Measurements from ENCODE around the gene RBBP8.
A peak's percentile ranks its signal among the peaks of the same experiment; 100 is the strongest.

Gene RBBP8

DNA sequence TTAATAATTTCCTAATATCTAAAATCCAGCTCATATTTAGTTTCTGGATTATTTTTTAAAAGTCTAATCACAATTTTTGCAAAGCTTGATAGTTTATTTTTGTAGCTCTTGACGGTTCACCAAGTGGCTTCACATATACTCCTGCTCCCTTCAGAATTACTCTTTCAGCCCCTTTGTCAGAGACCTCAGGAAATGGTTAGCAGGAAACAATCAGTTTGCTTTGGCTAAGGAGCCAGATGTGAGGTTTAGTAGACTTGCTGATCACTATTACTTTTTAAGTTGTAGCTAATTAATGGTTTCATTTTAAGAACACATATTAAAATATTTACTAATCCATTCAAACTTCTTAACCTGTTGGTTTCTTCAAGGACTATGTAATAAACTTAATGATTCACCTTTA is 2.3 kb downstream of the RBBP8 start:
- Histone ChIP-seq H3K9me3 (ENCODE audit: severe bottlenecking) (no peaks in the 10 kb centered on the region), H3K4me3 (ENCODE audit: severe bottlenecking) (no peak overlapping the region), H3K36me3 (ENCODE audit: low read depth) (peaks cover 61% of the 10 kb centered on the region), H3K4me1 (ENCODE audit: insufficient read depth, poor library complexity, severe bottlenecking) (peaks cover 11% of the 10 kb centered on the region), H3K27me3 (ENCODE audit: insufficient read depth, poor library complexity, severe bottlenecking) (no peaks in the 10 kb centered on the region), H3K27ac (ENCODE audit: poor library complexity, severe bottlenecking) (no peak overlapping the region)
- TF ChIP-seq, protein P1, sequence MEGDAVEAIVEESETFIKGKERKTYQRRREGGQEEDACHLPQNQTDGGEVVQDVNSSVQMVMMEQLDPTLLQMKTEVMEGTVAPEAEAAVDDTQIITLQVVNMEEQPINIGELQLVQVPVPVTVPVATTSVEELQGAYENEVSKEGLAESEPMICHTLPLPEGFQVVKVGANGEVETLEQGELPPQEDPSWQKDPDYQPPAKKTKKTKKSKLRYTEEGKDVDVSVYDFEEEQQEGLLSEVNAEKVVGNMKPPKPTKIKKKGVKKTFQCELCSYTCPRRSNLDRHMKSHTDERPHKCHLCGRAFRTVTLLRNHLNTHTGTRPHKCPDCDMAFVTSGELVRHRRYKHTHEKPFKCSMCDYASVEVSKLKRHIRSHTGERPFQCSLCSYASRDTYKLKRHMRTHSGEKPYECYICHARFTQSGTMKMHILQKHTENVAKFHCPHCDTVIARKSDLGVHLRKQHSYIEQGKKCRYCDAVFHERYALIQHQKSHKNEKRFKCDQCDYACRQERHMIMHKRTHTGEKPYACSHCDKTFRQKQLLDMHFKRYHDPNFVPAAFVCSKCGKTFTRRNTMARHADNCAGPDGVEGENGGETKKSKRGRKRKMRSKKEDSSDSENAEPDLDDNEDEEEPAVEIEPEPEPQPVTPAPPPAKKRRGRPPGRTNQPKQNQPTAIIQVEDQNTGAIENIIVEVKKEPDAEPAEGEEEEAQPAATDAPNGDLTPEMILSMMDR (IDR thresholded peaks at IDR 0.05; ENCODE audit: poor library complexity, severe bottlenecking), result no peak
- no peak for ATAC-seq (ENCODE audit: low read depth)
- no peak for DNase-seq (ENCODE audit: low spot score)

DNA sequence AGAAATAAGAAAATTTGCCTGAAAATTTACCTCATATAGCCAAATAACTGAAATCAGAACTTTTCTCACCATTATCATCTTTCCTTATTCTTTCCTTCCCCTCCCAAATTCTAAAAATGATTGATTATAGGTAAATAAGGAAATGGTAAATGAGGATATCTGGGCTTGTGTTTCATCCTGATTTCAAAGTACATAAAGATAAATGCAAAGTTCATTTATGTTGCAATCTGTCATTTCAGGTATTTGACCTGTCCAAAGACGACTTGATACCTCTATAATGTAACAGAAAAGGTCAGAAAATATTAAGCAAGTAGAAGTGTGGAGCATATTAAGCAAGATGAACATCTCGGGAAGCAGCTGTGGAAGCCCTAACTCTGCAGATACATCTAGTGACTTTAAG is 3.4 kb downstream of the RBBP8 start:
- peaks cover 11% of the 10 kb centered on the region for H3K4me1 ChIP-seq (ENCODE audit: insufficient read depth, poor library complexity, severe bottlenecking)
- H3K27ac ChIP-seq (ENCODE audit: poor library complexity, severe bottlenecking), result no peak overlapping the region
- DNase-seq (ENCODE audit: low spot score) (no peak), ATAC-seq (ENCODE audit: low read depth) (no peak)
- H3K36me3 ChIP-seq (ENCODE audit: low read depth), result peaks cover 64% of the 10 kb centered on the region
- H3K27me3 ChIP-seq (ENCODE audit: insufficient read depth, poor library complexity, severe bottlenecking), result no peaks in the 10 kb centered on the region
- TF ChIP-seq, protein P1 (IDR thresholded peaks at IDR 0.05; ENCODE audit: poor library complexity, severe bottlenecking), result no peak
- H3K4me3 ChIP-seq (ENCODE audit: severe bottlenecking), result no peak overlapping the region
- no peaks in the 10 kb centered on the region for H3K9me3 ChIP-seq (ENCODE audit: severe bottlenecking)

DNA sequence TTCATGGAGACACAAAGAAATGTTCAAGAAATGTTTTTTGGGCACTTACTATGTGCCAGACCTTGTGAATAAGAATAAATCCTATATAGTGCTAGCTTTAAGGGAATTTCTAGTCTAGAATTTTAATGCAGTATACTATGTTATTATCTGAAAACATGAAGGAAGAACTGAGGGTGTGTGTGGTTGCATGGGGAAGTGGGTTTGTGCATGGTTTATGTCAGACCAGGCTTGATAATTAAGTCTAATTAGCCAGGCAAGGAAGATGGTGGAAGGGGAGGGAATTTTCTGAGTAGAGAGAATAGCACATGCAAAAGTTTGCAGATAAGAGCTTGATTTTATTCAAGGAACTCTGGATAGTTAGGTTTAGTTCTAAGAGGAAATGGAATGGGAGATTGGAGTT is 6.5 kb downstream of the RBBP8 start:
- Histone ChIP-seq H3K4me3 (ENCODE audit: severe bottlenecking) (no peak overlapping the region), H3K4me1 (ENCODE audit: insufficient read depth, poor library complexity, severe bottlenecking) (peaks cover 12% of the 10 kb centered on the region), H3K27ac (ENCODE audit: poor library complexity, severe bottlenecking) (no peak overlapping the region), H3K36me3 (ENCODE audit: low read depth) (peaks cover 86% of the 10 kb centered on the region), H3K27me3 (ENCODE audit: insufficient read depth, poor library complexity, severe bottlenecking) (no peaks in the 10 kb centered on the region), H3K9me3 (ENCODE audit: severe bottlenecking) (no peaks in the 10 kb centered on the region)
- TF ChIP-seq, protein P1 (IDR thresholded peaks at IDR 0.05; ENCODE audit: poor library complexity, severe bottlenecking), result no peak
- ATAC-seq (ENCODE audit: low read depth), result no peak
- no peak for DNase-seq (ENCODE audit: low spot score)

DNA sequence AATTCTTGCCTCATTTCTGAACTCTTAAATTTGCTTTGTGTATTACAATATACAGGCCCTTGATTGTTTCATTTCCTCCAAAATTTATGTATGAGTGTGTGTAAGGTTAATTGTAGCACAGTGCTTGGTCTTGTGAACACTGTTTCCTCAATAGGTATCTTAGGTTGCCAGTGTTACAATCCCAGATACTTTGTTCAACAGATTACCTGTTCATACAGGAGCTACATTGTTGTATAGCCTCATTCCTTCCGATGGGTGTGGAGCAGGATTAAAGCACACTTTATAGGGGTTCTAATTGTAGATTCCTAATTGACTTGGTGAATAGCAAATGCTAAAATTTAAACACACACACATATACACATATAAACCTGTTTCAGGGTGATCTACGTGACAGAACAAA is 10.7 kb downstream of the RBBP8 start:
- Histone ChIP-seq H3K36me3 (ENCODE audit: low read depth) (peaks cover 94% of the 10 kb centered on the region), H3K27ac (ENCODE audit: poor library complexity, severe bottlenecking) (no peak overlapping the region), H3K27me3 (ENCODE audit: insufficient read depth, poor library complexity, severe bottlenecking) (no peaks in the 10 kb centered on the region), H3K4me3 (ENCODE audit: severe bottlenecking) (no peak overlapping the region), H3K9me3 (ENCODE audit: severe bottlenecking) (no peaks in the 10 kb centered on the region), H3K4me1 (ENCODE audit: insufficient read depth, poor library complexity, severe bottlenecking) (peaks cover 7% of the 10 kb centered on the region)
- DNase-seq (ENCODE audit: low spot score) (no peak), ATAC-seq (ENCODE audit: low read depth) (peak; percentile 29; the same call in 1 of the 3 replicates)
- TF ChIP-seq, protein P1 (IDR thresholded peaks at IDR 0.05; ENCODE audit: poor library complexity, severe bottlenecking), result no peak

DNA sequence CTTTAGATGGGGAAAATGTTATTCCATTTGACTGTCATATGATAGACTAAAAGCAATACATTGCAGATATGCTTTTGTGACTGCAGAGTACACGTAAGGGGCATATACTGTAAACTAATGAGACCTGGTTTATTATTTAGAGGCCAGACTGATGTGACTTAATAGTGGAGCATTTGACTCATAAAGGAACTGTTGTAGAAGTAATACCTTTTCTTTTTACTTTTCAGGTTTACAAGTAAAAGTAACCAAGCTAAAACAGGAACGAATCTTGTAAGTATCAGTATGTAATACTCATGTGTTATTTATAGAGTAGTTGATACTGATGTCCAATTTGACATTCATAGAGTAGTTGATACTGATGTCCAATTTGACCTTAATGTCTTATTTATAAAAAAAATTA is 13.1 kb downstream of the RBBP8 start:
- DNase-seq (ENCODE audit: low spot score), result no peak
- H3K27ac ChIP-seq (ENCODE audit: poor library complexity, severe bottlenecking), result no peak overlapping the region
- no peak for ATAC-seq (ENCODE audit: low read depth)
- TF ChIP-seq, protein P1 (IDR thresholded peaks at IDR 0.05; ENCODE audit: poor library complexity, severe bottlenecking), result no peak
- H3K36me3 ChIP-seq (ENCODE audit: low read depth), result peaks cover 98% of the 10 kb centered on the region
- H3K27me3 ChIP-seq (ENCODE audit: insufficient read depth, poor library complexity, severe bottlenecking), result no peaks in the 10 kb centered on the region
- H3K4me1 ChIP-seq (ENCODE audit: insufficient read depth, poor library complexity, severe bottlenecking), result peaks cover 7% of the 10 kb centered on the region
- no peaks in the 10 kb centered on the region for H3K9me3 ChIP-seq (ENCODE audit: severe bottlenecking)
- no peak overlapping the region for H3K4me3 ChIP-seq (ENCODE audit: severe bottlenecking)

Measured in RWPE2 (cell line).